Stimulated activated CD4-positive, alpha-beta T cell treated with anti-CD3 and anti-CD28 coated beads, Interleukin-15, amount 100 ng/mL, for 48 hours (primary cell): Measurements from ENCODE around the gene LRP11.
"Not testable (repeated sequence)": the region's sequence is repeated elsewhere in the genome, so short reads cannot be mapped to it uniquely, and the experiment has no call there.

Experiments used
- DNase-seq, 2 donors: peaks; one replicate each; pipeline ENCODE4 v3.0.0-alpha.2; 2020; ENCODE audit warnings: low read depth in 2 of 2

Gene LRP11

GRCh38 chr6:149863698-149864577, at the start of gene LRP11:
Gene LRP11 (minus strand): TSS chr6:149864359. CDS start chr6:149864020, 339 bp downstream.
- DNase-seq, result peak; percentile 69 to 77

GRCh38 chr6:149913540-149914240, 49.5 kb upstream of the LRP11 start:
- DNase-seq, result no peak

- no peak for DNase-seq
These were observed 48.9 kb upstream of the LRP11 start for GRCh38 chr6:149913085-149913484.

GRCh38 chr6:149912680-149913079, 48.5 kb upstream of the LRP11 start:
- not testable (repeated sequence) for DNase-seq

- no peak for DNase-seq
These were observed 46.6 kb upstream of the LRP11 start for GRCh38 chr6:149910721-149911151.

GRCh38 chr6:149909701-149910470, 45.7 kb upstream of the LRP11 start:
- no peak for DNase-seq

- DNase-seq, result not testable (repeated sequence)
These were observed 44.3 kb upstream of the LRP11 start for GRCh38 chr6:149908480-149908879.

GRCh38 chr6:149907317-149907716, 43.2 kb upstream of the LRP11 start:
- DNase-seq, result no peak

GRCh38 chr6:149906405-149906804, 42.2 kb upstream of the LRP11 start:
- no peak for DNase-seq

- no peak for DNase-seq
These were observed 41.8 kb upstream of the LRP11 start for GRCh38 chr6:149905911-149906371.

GRCh38 chr6:149905371-149905910, 41.3 kb upstream of the LRP11 start:
- no peak for DNase-seq

- DNase-seq, result no peak
These were observed 40.7 kb upstream of the LRP11 start for GRCh38 chr6:149904661-149905370.

- no peak for DNase-seq
These were observed 39.9 kb upstream of the LRP11 start for GRCh38 chr6:149903938-149904611.

- DNase-seq, result no peak
These were observed 37.4 kb upstream of the LRP11 start for GRCh38 chr6:149901444-149902140.

- no peak for DNase-seq
These were observed 36.7 kb upstream of the LRP11 start for GRCh38 chr6:149900620-149901443.

GRCh38 chr6:149899926-149900619, 35.9 kb upstream of the LRP11 start:
- no peak for DNase-seq

- no peak for DNase-seq
These were observed 35.3 kb upstream of the LRP11 start for GRCh38 chr6:149899486-149899885.

GRCh38 chr6:149898966-149899365, 34.8 kb upstream of the LRP11 start:
- no peak for DNase-seq
